LNCAP (cell line): Measurements from ENCODE around the gene RASSF5.

Experiments
- CTCF ChIP-seq: fragments of 450-650 bp; IDR thresholded peaks from 2 replicates; pipeline ENCODE4 v1.5.1; 2017; ENCODE audit warnings: mild to moderate bottlenecking

RASSF5 gene

GRCh38 chr1:206568256-206568655, 60.9 kb downstream of the RASSF5 start:
- TF ChIP-seq CTCF = no peak

- TF ChIP-seq CTCF = no peak
Measured at GRCh38 chr1:206568779-206569352, 61.5 kb downstream of the RASSF5 start.

GRCh38 chr1:206569556-206569955, 62.2 kb downstream of the RASSF5 start:
- TF ChIP-seq CTCF = no peak

- no peak for TF ChIP-seq CTCF
Measured at GRCh38 chr1:206570529-206570928, 63.2 kb downstream of the RASSF5 start.

- no peak for TF ChIP-seq CTCF
Measured at GRCh38 chr1:206572835-206573234, 65.5 kb downstream of the RASSF5 start.

GRCh38 chr1:206573319-206573718, 66.0 kb downstream of the RASSF5 start:
- no peak for TF ChIP-seq CTCF

- no peak for TF ChIP-seq CTCF
Measured at GRCh38 chr1:206573762-206574161, 66.4 kb downstream of the RASSF5 start.

GRCh38 chr1:206575165-206575893, 68.0 kb downstream of the RASSF5 start:
- TF ChIP-seq CTCF = no peak
